Activated CD8-positive, alpha-beta memory T cell treated with anti-CD3 and anti-CD28 coated beads, Interleukin-2, amount 50 U/mL, for 48 hours (primary cell): Measurements from ENCODE around the gene SPRN.
A peak's percentile ranks its signal among the peaks of the same experiment; 100 is the strongest.
"Not testable (repeated sequence)": the region's sequence is repeated elsewhere in the genome, so short reads cannot be mapped to it uniquely, and the experiment has no call there.

ENCODE experiments used
- DNase-seq: peaks from one replicate; pipeline ENCODE4 v3.0.0-alpha.2; 2020

SPRN gene

DNA sequence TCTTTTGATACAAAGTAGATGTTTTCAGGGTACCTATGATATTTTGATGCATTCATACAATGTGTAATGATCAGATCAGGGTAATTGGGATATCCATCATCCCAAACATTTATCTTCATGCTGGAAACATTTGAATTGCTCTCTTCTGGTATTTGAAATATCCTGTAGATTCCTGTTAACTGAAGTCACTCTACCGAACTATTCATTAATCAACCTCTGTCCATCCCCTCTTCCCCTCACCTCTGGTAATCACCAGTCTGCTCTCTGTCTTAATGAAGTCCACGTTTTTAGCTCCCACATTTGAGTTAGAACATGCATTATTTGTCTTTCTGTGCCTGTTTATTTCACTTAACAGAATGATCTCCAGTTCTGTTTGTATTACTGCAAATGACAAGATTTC, 19.2 kb downstream of the SPRN start:
- no peak for DNase-seq

DNA sequence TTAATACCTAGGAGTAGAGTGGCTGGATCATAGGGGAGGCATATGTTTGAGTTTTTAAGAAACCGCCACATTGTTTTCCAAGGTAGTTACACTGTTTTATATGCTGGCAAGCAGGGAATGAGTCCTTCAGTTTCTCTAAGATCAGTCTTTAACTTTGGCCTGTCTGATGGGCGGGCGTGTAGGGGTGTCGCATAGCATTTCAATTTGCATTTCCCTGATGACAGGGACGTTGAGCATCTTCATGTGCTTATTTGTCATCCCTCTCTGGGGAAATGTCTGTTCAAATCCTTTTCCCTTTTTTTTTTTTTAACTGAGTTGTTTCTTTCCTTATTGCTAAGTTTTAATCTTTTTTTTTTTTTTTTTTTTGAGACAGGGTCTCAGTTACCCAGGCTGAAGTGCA, 20.6 kb downstream of the SPRN start:
- no peak for DNase-seq

DNA sequence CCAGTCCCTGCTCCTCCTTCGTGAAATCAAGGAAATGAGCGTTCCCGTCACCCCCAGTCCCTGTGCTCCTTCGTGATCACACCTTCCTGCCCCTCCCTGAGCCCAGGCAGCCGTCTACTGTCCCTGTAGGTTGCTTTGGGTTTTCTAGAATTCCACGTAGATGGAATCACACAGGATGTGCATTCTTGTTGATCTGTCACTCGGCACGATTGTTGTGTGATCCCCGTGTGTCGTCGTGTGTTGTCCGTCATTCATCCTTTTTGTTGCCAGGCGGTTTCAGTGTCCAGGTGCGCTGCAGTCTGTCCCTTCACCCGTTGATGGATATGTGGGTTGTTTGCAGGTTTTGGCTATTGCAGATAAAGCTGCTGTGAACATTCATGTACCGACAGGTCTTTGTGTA, 21.1 kb downstream of the SPRN start:
- DNase-seq, result no peak

DNA sequence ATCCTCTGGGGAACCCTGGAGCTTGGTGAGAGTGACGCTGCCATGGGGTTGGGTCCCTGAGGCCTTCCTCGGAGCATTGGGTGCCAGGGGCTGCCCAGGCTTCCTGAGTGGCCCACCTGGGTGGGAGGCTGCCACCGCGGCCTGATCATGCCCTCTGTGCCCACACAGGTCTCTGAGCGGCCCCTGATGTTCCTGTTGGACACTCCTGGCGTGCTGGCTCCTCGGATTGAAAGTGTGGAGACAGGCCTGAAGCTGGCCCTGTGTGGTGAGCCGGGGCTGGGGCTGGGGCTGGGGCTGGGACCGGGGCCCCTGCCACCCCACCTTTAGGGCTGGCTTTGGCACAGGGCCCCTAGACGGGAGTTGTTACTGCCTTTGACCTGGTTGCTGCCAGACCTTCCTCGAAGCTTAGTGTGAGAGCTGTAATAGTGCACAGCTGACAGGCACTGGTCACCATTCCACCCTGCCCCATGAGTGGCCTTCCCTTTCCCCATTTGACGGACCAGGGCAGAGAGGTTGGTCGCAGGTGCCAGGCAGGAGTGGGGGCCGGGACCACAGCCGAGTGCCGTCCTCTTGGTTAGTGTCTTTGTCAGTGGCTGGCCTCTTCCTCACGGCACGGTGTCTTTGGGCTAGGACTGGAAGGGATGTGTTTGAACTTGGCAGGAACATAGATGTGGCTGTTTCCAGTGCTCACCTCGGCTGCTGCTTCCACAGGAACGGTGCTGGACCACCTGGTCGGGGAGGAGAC, 22.3 kb downstream of the SPRN start:
- DNase-seq, result no peak

DNA sequence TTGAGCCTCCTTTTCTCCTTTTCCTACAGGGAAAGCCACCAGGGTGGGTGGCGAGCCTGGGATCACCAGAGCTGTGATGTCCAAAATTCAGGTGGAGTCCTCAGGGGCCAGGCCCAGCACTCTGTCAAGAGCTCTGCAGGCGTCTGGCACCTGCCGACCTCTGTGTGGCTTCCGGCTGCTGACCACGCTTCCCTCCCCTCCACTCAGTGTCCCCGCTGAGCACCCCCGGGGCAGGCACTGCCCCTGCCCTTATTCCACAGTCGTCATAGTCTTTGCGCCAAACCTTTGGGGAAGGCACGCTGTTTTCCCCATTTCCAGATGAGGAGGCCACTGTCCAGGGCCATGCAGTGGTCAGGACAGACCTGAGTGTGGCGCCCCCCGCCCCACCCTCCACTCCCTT, 22.9 kb downstream of the SPRN start:
- no peak for DNase-seq

DNA sequence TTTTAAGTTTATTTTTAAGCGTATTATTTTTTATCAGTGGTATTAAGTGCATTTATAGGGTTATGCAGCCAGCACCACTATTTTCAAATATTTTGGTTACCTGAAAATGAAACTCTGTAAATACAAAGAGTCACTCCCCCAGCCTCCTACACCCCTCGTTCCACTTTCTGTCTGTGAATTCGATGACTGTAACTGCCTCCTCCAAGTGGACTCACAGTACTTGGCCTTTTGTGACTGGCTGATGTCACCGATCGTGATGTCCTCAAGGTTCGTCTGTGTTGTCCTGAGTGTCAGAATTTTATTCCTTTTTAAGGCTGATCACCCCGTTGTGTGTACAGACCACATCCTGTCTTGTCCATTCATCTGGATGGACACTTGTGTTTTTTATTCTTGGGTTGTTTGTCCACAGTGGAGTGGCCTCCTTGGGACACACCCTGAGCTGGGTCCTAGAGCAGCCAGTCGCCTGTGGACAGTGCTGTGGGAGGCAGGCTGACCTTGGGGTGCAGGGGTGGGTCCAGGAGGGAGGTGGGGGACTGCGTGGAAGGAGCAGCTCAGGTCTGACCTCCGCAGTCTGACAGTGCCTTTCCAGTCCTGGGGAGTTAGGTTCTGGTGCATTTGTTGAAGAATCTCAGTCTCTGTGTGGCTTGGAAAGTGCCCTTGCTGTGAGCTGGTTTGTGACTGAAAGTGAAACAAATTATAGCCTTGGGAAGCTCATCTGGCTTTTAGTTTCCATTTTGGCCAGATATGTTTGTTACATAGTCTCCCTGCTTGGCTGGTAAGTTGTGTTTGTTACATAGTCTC, 23.6 kb downstream of the SPRN start:
- no peak for DNase-seq

DNA sequence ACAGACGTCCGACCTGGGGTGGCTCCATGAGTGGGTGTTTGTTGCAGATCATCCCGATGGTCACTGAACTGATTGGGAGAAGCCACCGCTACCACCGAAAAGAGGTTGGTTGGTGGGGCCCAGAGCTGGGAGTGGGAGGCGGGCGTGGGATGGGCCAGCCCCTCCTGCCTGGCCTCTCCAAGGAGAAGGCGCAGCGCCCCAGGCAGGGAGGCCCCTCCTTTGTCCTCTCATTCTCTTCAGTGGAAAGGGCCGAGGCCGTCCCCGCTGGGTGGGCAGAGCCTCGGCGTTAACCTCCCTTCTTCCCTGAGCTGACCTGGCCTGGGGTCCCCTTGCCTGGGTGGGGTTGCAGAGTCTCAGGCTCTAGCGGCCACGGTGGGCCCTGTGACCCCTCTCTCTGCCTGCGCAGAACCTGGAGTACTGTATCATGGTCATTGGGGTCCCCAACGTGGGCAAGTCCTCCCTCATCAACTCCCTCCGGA, 25.3 kb downstream of the SPRN start:
- DNase-seq, result no peak

DNA sequence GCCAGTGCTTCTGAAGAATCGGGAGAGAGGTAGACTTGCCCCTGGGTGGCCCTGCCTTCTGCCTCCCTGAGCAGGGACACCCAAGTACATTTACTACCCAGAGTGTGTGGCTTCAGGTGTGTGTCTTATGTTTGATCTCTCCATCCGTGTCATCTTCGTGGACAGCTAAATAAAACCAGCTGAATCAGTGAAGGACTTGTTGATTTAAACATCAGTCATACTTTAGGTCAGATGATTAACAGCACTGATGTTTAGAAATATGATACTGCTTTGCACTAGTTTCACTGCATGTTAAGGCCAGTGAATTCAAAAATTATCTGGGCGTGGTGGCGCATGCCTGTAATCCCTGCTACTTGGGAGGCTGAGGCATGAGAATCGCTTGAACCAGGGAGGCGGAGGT, 26.5 kb downstream of the SPRN start:
- no peak for DNase-seq

DNA sequence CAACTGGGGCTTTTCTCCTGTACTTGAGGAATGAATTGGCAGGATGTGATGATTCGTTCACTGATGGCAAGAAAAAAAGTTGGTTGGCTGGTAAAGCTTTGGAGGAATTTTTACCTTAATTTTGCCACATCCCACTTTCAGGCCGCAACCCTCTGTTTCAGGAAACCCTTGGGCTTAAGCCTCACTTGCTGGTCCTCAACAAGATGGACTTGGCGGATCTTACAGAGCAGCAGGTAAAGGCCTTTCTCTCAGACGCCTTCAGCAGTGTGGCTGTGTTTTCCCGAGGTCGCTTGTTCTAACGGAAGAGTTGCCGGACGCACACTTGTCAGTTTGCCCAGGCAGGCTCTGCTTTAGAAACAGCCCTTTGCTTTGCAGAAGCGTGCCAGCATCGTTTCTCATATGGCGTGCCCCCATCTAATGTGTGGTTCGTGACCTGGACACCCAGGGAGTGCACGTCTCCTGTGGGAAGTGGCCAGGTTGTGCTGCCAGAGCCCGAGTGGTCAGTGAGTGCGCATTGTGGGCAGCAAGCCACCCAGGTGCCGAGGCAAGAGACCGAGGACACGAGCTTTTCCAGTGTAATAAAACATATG, 28.3 kb downstream of the SPRN start:
- no peak for DNase-seq

DNA sequence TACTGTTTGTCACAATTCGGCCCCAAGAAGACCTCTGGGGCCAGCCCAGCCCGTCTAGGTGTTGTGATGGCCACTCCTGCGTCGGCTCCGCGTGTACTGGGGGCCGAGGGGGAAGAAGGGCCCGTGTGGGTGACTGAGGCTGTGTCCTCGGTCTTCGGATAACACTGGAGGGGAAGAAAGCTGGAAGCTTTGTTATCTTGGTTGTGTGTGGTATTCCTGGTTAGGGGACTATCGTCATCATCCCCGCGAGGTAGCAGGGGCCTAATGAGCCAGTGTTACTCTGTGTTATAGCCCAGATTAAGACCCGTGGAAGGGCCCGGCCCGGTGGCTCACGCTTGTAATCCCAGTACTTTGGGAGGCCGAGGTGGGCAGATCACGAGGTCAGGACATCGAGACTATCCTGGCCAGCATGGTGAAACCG, 29.6 kb downstream of the SPRN start:
- DNase-seq, result peak; percentile 62

DNA sequence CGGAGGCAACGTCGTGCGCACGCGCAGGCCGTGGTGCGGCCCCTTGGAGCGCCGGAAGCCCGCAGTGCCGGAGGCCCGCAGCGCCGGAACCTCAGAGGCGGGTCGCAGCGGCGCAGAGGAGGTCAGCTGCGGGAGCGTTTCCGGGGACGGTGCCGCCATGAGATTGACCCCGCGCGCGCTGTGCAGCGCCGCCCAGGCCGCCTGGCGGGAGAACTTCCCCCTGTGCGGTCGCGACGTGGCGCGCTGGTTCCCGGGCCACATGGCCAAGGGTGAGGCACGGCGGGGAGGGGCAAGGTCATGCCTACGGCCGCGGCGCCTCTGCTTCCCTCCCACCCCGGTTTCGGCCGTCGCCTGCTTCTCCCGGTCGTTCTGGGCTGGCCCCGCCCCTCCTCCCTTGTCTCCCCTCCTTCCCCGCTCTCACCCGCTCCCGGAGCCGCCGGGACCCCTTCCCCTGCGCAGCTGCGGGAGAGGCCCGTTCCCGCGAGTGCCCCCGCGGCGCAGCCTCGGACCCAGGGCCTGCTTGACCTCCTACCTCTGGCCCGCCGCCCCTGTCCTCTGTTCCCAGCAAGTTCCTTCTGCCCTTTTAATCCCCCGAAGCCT, 30.3 kb downstream of the SPRN start, which contains the start of gene MTG1:
TSS of gene MTG1 (plus strand) at position 94 of the 600 bp plus-strand sequence. CDS start at position 158, 64 bp downstream.
- peak; percentile 99 for DNase-seq

DNA sequence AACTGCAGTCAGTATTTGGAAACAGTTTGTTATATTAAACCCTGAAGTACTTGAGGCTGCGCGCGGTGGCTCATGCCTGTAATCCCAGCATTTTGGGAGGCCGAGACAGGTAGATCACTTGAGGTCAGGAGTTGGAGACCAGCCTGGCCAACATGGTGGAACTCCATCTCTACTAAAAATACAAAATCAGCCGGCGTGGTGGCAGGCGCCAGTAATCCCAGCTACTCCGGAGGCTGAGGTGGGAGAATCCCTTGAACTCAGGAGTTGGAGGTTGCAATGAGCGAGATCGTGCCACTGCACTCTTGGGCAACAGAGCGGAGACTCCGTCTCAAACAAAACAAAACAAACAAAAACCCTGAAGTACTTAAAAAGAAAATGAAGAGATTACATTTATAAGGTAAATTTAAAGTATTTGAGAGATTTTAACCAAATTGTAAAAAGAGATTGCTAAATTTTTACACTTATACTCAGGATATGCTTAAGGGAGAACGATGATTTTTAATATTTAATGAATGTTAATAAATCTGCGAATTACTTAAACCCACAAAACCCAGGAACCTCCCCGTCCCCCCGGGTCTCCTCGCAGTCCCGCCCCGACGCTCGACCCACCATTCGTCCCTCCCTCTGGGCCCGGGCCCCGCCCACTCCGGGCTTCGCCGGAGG, 30.9 kb downstream of the SPRN start:
- no peak for DNase-seq

DNA sequence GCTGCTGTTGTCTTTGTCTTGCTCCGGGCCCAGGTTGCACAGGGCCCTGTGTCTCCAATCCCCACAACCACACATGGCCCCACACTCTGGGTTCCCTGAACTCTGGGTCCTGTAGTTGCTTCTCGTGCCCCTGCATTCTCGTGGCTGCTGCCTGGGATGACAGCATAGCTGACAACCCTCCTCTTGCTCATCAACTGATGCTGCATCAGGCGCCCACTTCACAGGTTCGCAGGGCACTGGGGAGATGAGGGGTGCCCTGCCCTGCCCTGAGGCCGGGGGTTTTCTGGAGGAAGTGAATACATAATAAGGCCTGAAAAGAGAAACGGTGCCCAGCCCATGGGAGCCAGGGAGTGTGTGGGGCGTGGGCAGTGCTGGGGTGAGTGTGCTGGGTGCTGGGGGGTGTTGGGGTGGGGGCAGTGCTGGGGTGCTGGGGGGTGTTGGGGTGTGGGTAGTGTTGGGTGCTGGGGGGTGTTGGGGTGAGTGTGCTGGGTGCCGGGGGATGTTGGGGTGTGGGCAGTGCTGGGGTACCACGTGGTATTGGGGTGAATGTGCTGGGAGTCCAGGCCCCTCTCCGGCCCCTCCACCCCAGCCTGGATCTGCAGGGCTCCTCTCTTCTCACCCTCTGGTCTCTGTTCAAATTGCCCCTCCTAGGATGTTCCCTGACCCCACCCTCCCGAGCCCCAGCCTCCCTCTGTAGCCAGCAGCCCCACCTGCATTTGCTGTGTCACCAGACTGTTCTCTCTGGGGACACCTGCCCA, 32.5 kb downstream of the SPRN start:
- peak; percentile 75 for DNase-seq

DNA sequence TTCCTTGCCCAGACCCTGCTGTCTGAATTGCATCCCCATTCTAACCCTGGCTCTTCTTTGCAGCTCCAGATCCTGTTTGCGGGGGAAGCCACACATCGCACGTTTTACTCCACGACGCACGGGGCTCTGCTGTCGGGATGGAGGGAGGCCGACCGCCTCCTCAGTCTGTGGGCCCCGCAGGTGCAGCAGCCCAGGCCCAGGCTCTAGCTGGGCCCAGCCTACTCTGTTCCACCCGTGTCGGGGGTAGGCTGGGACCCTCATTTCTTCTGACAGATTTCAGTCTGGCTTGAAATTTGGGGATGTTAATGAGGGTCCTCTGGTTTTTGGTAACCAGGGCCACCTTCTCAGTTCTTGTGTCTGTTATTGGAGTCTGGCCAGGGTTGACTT, 33.2 kb downstream of the SPRN start:
- no peak for DNase-seq

DNA sequence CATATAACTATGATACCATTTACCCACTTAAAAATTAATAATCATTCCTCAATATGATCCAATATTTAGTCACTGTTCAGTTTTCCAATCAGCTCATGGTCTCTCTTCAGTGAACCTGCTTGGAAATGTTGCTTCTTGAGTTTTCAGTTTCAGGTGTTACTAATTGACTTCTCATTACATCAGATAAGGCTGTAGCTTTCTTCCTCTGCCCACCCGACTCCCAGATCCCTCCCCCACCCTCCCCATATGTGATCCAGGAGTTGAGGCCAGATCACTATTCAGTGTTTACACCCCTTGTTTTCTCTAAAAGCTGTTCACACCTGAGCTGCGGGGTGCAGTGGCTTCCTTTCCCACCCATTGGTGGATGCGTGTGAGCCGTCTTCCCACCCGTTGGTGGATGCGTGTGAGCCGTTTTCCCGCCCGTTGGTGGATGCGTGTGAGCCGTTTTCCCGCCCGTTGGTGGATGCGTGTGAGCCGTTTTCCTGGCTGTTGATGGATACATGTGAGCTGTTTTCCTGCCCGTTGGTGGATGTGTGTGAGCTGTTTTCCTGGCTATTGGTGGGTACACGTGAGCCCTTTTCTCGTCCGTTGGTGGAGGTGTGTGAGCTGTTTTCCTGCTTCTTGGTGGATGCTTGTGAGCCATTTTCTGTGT, 33.7 kb downstream of the SPRN start:
- DNase-seq, result peak; percentile 47

DNA sequence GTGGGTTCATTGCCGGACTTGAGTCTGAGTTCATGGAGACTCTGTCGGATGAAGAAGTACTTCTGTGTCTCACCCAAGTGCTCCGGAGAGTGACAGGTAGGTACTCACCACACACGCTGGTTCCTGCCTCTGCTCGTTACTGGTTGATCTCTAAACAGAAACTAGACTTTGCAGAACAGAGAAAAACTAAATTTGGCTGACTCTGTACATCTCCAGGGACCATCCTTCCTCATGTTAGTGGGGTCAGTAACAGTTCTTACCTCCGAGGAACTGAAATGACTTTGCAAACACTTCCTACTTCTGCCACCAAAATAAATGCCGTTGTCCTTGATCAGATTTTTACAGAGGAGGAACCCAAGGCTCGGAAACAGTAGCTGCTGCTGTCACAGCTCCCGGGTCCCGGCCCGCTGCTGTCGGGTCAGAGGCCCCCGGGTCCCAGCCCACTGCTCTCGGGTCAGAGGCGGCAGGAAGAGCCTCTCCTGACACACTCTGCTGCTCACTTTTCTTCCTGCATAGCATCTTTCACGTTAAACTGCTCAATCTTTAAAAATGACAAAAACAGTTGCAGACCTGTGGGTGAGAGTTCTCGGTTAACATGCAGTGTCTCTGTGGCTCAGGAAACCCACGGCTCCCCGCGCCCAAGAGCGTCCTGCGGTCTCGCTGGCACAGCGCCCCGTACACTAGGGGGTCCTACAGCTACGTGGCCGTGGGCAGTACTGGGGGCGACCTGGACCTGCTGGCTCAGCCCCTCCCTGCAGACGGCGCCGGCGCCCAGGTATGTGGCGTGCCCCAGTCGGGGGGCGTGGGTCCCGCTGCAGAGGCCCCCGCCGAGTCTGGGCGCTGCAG, 35.2 kb downstream of the SPRN start:
- DNase-seq, result peak; percentile 66

DNA sequence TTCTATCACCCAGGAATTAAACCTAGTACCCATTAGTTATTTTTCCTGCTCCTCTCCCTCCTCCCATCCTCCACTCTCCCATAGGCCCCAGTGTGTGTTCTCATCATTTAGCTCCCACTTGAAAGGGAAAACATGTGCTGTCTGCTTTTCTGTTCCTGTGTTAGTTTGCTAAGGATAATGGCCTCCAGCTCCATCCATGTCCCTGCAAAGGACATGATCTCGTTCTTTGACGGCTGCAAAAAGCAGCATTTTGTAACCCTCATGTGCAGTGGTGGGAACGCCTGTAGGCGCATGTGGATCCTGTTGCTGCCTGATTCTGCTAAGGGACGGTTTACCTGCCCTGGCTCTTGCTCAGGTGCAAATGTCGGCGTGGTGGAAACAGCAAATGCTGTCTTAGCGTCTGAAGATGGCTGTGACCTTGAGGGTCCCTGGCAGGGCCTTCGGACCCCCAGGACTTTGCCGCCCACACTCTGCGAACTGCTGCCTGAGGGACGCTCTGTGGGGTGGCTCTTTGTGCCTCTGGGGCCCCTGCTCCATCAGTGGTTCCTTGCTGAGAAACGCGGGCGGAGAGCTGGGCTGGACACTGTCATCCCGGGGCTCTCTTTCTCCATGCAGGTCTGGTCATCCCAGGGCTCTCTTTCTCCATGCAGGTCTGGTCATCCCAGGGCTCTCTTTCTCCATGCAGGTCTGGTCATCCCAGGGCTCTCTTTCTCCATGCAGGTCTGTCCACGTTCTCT, 36.0 kb downstream of the SPRN start:
- peak; percentile 53 for DNase-seq

DNA sequence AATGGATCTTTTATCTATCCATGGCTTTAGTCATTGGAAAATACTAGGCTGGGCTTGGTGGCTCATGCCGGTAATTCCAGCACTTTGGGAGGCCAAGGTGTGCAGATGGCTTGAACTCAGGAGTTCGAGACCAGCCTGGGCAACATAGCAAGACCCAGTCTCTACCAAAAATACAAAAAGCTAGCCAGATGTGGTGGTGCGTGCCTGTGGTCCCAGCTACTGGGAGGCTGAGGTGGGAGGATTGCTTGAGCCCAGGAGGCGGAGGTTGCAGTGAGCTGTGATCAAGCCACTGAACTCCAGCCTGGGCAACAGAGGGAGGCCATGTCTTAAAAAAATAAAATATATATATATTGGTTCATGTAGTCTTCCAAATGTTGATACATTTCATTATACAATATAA, 37.5 kb downstream of the SPRN start:
- DNase-seq, result not testable (repeated sequence)

DNA sequence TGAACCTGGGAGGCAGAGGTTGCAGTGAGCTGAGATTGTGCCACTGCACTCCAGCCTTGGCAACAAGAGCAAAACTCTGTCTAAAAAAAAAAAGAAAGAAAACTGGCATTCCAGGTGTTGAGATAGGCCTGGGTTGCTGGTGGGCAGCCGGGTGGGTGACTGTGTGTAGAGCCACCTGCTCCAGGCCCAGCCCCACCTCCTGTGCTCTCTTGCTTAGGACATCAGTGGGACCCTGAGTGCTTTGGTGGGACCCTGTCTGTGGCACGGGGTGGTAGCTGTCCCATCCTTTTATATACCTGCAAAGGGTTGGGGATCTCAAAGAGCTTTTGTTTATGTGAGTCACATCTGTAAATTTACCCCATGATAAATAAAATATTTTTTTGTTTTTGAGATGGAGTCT, 39.2 kb downstream of the SPRN start:
- DNase-seq, result no peak

DNA sequence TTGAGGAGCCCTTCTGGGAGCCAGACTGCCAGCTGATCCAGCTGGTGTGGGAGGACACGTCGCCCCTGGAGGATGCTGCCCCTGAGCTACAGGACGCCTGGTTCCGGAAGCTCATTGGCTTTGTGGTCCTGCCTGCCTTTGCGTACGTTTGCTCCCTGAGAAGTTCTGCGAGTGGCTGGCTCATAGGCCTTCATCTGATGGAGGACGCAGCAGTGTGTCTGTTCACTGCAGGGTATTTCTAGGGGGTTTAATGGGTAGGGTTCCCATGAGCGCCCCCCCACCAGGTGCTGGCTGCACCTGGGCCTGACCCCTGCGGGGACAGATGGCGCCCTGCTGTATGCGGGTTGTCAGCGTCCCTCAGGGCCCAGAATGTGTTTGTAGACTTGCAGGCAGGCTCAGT, 40.4 kb downstream of the SPRN start:
- DNase-seq, result no peak
